HepG2 (cell line): ENCODE results near the gene C19orf47.

Experiments used
- ASH2L ChIP-seq: fragments of 300-600, 200-600 bp; sonication (generic); IDR thresholded peaks from 2 replicates; pipeline ENCODE4 v1.7.0; 2017; ENCODE audit warnings: low read depth, mild to moderate bottlenecking, moderate library complexity, mixed read lengths, low read length; ENCODE audit not compliant: insufficient read length
- ESRRA ChIP-seq: sonication (generic); formaldehyde crosslinking; IDR thresholded peaks from 2 replicates; pipeline ENCODE4 v1.5.1; 2020; ENCODE audit warnings: mild to moderate bottlenecking, low read depth, missing genetic modification reagents
- GRHL1 ChIP-seq: sonication (generic); formaldehyde crosslinking; conservative IDR thresholded peaks from 2 replicates; pipeline ENCODE4 v1.8.0; 2022; ENCODE audit warnings: missing genetic modification reagents
- HNRNPLL ChIP-seq: fragments of 200-400 bp; formaldehyde crosslinking; IDR thresholded peaks from 2 replicates; pipeline ENCODE4 v1.6.1; 2017; ENCODE audit warnings: mild to moderate bottlenecking, low read depth, low read length; ENCODE audit not compliant: poor library complexity, severe bottlenecking
- POLR2A ChIP-seq, 2 experiments: IDR thresholded peaks; 2 replicates each; pipeline ENCODE4 v1.6.1; 2011; ENCODE audit warnings: low read depth in 2 of 2, low read length in 2 of 2, mild to moderate bottlenecking in 1 of 2, moderate library complexity in 1 of 2; ENCODE audit not compliant: insufficient read depth in 1 of 2
- STAG1 ChIP-seq: sonication (generic); formaldehyde crosslinking; IDR thresholded peaks from 2 replicates; pipeline ENCODE4 v1.4.0; 2020; ENCODE audit warnings: missing genetic modification reagents
- TRIM24 ChIP-seq: sonication (generic); formaldehyde crosslinking; IDR thresholded peaks from 2 replicates; pipeline ENCODE4 v1.8.0; 2022; ENCODE audit warnings: mild to moderate bottlenecking, missing genetic modification reagents
- YY1 ChIP-seq: IDR thresholded peaks from 2 replicates; pipeline ENCODE4 v1.6.1; 2011; ENCODE audit warnings: low read length, low read depth, moderate library complexity, mild to moderate bottlenecking; ENCODE audit not compliant: insufficient read depth, insufficient replicate concordance
- TF ChIP-seq, protein P1 (sequence below): sonication (generic); formaldehyde crosslinking; IDR thresholded peaks from 2 replicates; pipeline ENCODE4 v1.4.0; 2020; ENCODE audit warnings: missing genetic modification reagents
- TF ChIP-seq, protein P2 (sequence below): sonication (generic); formaldehyde crosslinking; IDR thresholded peaks from 2 replicates; pipeline ENCODE4 v1.5.0; 2020; ENCODE audit warnings: mild to moderate bottlenecking, missing genetic modification reagents, moderate library complexity

DNA sequence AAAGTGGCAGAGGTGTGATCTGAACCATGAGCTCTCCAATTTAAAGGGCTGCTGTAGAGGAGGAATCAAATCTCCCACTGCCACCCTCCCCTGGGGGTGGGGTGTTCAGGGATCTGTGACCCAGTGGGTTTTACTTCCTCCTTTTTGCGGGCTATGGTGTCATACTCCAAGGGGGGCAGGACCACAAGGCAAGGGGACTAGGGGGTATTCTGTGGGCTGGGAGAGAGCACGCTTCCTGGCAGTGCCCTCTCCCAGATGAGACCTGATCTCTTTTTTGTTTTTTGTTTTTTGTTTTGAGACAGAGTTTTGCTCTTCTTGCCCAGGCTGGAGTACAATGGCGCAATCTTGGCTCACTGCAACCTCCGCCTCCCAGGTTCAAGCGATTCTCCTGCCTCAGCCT is 10.6 kb upstream of the C19orf47 start:
- TF ChIP-seq TRIM24 (CRISPR knock-in tag) (no peak), YY1 (no peak), GRHL1 (no peak), STAG1 (CRISPR knock-in tag) (no peak), POLR2A (IDR thresholded peaks at IDR 0.05; ENCODE audit: insufficient read depth in 1 of 2, low read depth in 2 of 2, low read length in 2 of 2) (no peak), HNRNPLL (no peak), ESRRA (no peak), ASH2L (no peak)
- TF ChIP-seq, protein P1, sequence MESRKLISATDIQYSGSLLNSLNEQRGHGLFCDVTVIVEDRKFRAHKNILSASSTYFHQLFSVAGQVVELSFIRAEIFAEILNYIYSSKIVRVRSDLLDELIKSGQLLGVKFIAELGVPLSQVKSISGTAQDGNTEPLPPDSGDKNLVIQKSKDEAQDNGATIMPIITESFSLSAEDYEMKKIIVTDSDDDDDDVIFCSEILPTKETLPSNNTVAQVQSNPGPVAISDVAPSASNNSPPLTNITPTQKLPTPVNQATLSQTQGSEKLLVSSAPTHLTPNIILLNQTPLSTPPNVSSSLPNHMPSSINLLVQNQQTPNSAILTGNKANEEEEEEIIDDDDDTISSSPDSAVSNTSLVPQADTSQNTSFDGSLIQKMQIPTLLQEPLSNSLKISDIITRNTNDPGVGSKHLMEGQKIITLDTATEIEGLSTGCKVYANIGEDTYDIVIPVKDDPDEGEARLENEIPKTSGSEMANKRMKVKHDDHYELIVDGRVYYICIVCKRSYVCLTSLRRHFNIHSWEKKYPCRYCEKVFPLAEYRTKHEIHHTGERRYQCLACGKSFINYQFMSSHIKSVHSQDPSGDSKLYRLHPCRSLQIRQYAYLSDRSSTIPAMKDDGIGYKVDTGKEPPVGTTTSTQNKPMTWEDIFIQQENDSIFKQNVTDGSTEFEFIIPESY, result no peak
- TF ChIP-seq, protein P2, sequence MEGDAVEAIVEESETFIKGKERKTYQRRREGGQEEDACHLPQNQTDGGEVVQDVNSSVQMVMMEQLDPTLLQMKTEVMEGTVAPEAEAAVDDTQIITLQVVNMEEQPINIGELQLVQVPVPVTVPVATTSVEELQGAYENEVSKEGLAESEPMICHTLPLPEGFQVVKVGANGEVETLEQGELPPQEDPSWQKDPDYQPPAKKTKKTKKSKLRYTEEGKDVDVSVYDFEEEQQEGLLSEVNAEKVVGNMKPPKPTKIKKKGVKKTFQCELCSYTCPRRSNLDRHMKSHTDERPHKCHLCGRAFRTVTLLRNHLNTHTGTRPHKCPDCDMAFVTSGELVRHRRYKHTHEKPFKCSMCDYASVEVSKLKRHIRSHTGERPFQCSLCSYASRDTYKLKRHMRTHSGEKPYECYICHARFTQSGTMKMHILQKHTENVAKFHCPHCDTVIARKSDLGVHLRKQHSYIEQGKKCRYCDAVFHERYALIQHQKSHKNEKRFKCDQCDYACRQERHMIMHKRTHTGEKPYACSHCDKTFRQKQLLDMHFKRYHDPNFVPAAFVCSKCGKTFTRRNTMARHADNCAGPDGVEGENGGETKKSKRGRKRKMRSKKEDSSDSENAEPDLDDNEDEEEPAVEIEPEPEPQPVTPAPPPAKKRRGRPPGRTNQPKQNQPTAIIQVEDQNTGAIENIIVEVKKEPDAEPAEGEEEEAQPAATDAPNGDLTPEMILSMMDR (CRISPR knock-in tag), result no peak
